ENCODE measurements around the gene ZSWIM2. TPM values are rescaled to one million over a fixed set of nuclear protein-coding genes. Genes with fewer than 3 reads are reported as not detected.
"Not testable (repeated sequence)": the region's sequence is repeated elsewhere in the genome, so short reads cannot be mapped to it uniquely, and the experiment has no call there.

ZSWIM2 gene
- total RNA-seq, 1 experiment from 2014 or later = 0.06 TPM

DNA sequence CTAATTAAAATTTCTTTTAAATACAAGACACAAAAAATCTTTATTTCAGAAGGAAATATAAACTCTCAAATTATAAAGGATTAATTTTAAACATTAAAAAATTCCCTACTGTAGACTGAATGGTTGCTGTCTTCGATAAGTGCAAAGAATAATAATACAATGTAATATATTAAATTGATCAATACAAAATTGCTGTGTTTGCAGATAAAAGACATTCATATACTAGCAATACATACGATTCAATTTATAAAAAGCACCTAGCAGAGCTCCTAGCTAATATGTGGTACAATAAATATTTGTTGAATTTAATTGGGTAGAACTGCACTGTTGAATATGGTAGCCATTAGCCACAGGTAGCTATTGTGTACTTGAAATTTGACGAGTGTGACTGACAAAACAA is 6.6 kb downstream of the ZSWIM2 start:
- DNase-seq (ENCODE audit: low read depth) = no peak

DNA sequence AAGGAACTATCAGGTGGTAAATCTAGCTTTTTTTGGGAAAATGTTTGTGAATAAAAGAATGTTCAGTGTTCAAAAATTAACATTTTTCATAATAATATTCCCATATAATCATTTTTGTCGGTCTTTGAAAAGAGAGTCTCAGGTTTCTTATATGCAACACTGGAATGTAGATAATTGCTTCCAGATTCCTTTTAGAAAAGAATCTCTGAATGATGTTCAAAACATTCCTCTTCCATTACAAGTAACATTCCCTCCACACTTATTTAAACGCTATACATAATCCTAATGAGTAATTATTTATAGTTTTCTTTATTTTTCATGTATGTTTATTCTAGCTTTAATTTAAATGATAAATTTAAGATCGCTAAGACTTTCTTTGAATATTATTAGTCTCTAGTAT is 7.0 kb downstream of the ZSWIM2 start:
- peak; percentile 54 for DNase-seq (ENCODE audit: low read depth)

DNA sequence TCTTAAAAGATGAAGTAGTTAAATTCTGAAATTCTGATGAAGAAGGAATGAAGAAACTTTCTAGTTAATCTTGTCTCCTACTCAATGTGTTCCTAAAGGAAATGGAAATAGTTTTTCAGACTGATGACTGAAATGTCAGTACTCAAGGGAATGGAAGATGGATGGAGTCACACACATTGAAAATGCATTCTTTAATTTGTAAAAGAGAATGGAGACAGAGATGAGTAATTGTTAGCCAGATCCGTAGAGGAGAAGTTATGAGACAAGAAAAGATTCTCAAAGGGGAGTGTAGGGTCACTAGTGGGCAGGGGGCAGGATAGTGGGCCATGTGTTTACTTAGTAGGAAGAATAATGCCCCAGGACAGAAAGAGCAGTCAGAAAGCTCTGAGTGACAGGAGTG is 13.3 kb downstream of the ZSWIM2 start:
- peak; percentile 4 for DNase-seq (ENCODE audit: low read depth)

DNA sequence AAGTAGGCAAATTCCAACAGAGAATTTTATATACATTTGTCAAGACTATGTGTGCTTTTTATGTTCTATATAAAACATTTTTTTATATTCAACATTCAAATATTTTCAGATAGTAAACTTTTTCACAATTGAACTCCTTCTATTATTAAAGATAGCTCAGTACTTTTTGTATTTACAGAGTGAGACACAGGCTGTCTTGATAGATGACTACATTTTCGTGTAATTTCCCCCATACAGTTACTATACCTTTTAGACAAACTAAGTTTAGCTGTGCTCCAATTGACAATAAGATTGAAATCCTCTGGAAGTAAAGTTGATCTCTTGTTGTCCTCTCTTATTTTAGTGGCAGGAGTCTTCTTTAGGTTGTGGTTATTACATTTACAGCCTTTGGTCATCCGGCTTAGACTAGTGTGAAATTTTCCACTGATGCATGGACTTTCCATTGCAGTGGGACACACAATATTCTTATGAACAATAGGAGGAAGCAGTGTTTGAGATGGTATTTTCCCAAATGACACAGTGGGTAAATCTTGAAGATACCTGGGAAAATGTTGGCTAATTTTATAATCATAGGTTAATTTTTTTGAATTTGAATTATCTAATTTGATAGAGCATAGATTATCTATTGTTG is 21.0 kb downstream of the ZSWIM2 start:
- DNase-seq (ENCODE audit: low read depth) = no peak

DNA sequence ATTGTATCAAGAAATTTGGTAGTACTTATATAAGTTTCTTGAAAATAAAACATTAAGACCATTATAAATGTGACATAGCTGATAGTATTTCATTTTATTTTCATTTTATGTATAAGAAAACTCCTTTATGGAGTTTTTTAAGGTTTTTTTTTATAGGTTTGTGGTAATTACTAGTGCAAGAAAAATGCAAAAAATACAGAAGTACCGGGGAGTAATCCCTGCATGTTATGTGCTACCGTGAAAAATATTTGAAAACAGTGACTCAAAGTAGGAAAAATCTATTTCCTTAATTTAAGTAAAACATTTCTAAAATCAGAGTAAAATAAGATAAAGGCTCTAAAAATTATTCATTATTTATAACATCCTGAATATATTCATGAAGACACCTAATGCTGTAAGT is 21.6 kb downstream of the ZSWIM2 start:
- DNase-seq (ENCODE audit: low read depth) = peak; percentile 28

DNA sequence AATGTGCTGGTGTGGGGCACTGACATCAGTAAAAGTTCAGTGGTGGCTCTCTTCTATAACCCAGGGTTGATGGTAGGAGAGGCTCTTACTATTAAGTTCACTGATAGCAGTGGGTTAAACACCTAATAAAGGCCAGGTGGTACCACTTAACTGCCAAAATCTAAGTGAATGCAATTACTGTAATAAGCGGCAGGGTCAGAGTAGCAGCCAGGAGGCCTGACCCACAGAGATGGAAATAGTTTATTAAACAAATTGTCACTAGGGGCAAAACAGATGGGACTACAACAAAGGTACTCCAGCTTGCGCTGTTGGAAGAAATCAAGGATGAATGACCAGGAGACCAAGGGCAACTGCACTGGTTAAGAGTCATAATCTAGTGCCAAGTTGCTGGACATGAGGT is 26.6 kb downstream of the ZSWIM2 start:
- no peak for DNase-seq (ENCODE audit: low read depth)

DNA sequence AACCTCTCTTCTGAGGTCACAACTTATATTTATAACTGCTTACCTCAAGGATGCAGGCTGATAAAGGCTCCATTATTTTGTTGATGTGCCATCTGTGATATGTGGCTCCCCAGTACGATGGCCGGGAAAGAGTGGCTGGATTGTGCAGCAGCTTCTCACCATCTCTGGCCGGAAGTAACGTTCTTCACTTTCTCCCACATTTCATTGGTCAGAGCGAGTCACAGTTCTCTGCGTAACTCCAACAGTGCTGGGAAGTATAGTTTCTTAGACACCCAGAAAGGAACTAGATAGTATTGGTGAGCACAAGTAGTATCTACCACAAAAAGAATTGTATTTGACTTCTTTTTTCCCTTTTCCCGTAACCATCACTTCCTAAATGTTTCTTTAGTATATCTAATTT is 28.7 kb downstream of the ZSWIM2 start:
- peak; percentile 5 for DNase-seq (ENCODE audit: low read depth)

DNA sequence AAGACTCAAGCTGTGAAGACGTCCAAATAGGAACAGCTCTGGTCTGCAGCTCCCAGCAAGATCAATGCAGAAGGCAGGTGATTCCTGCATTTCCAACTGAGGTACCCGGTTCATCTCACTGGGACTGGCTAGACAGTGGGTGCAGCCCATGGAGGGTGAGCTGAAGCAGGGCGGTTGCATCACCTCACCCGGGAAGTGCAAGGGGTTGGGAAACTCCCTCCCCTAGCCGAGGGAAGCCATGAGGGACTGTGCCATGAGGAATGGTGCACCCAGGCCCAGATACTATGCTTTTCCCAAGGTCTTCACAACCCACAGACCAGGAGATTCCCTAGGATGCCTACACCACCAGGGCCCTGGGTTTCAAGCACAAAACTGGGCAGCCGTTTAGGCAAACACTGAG is 37.2 kb downstream of the ZSWIM2 start:
- DNase-seq (ENCODE audit: low read depth) = not testable (repeated sequence)

DNA sequence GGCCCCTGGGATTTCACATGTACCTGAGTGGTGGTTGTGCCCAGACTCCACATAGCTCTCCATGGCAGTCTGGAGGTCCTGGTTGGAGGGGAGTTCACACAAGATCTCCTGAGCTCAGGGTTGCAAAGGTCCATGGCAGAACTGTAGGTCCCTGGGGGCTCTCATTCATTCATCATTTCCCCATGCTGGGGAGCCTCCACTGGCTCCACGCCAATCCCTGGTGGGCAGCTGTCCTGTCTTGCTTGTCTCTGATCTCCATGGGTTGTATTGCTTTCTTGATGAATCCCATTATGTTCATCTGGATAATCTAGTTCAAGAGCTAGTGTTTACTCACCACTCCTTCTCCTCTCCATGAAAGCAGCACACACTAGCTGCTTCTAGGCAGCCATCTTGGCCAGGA is 42.4 kb downstream of the ZSWIM2 start:
- peak; percentile 5 for DNase-seq (ENCODE audit: low read depth)

DNA sequence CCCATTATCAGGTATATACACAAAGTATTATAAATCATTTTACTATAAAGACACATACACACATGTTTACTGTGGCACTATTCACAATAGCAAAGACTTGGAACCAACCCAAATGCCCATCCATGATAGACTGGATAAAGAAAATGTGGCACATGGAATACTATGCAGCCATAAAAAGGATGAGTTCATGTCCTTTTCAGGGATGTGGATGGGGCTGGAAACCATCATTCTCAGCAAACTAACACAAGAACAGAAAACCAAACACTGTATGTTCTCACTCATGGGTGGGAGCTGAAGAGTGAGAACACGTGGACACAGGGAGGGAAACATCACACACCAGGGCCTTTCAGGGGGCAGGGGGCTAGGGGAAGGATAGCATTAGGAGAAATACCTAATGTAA is 50.4 kb downstream of the ZSWIM2 start:
- DNase-seq (ENCODE audit: low read depth) = not testable (repeated sequence)

DNA sequence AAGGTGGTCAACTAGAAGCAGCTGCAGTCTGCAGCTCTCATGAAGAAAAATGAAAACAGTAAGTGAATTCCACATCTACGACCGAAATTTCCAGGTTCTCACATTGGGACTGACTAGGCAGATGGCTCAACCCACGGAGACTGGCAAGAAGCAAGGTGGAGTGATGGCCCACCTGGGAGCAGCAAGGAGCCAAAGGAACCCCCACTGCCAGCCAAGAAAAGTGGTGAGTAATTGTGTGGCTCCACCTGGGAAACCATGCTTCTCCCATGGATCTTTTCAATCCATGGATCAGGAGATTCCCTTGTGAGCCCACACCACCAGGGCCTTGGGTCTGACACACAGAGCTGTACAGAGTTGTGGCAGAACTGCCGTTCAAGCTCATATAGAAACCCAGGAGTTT is 64.0 kb downstream of the ZSWIM2 start:
- DNase-seq (ENCODE audit: low read depth) = no peak

DNA sequence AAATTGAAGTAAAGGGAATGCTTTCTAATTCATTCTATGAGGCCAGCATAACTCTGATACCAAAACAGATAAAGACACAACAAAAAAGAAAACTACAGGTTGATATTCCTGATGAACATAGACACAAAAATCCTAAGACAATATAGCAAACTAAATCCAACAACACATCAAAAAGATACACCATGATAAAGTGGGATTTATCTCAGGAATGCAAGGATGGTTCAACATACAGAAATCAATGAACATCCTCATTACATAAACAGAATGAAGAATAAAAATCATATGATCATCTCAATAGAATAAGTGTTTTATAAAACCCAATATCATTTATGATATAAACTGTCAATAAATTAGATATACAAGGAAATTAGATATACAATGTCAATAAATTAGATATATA is 65.7 kb downstream of the ZSWIM2 start:
- DNase-seq (ENCODE audit: low read depth) = no peak

DNA sequence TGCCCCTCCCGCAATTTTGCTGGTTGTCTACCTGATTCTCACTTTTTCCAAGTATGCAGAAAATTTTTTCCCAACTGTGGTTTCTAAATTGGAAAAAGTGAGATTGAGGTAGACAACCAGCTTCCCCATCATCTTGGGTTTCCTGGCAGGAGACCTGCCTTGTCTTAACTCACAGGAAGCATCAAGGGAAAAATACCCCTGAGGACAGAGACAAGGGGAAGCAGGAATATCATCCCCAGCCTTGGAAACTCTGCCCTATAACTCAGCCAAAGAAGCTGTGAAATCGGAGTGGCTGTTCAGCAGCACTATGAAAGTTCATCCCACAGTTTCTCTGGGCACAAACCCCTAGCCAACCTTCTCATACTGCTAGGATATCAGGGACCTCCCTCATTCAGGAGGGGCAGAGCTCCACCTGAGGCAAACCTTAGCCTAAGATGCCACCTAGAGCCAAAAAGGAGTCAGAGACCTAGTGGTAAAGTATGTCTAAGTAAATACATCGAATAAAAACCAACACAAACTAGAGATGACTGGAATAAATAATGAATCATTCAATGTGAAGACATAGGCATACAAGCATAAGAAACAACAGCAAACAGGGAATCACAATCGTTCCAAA is 68.2 kb downstream of the ZSWIM2 start:
- peak; percentile 43 for DNase-seq (ENCODE audit: low read depth)

Other genes starting within 250 kb of the ZSWIM2 start
- 13.4 and 17.8 TPM in 2 replicates for gene FAM171B, start 155.1 kb downstream of the ZSWIM2 start, total RNA-seq (2014; rRNA removed)

All from LHCN-M2 (cell line).